ENCODE data around the gene MINDY2.

DNA sequence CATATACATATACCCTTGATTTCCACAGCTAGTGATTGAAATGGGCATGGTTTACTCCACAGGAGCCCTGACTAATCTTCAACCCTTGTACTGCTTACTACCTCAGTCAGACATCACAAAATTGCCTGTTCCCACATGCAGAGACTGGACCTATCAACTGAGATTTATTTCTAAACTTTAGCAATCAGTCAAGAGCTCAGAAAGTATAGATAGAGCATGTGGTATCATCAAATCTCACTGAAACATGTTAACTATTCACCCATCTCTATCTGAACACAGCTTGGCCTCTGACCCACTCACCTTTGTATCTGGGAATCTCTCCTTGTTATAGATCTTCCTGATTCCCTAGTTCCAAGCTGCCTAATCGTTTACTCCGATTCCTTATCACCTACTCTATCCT is 36.2 kb upstream of the MINDY2 start:
- TF ChIP-seq, protein P1, sequence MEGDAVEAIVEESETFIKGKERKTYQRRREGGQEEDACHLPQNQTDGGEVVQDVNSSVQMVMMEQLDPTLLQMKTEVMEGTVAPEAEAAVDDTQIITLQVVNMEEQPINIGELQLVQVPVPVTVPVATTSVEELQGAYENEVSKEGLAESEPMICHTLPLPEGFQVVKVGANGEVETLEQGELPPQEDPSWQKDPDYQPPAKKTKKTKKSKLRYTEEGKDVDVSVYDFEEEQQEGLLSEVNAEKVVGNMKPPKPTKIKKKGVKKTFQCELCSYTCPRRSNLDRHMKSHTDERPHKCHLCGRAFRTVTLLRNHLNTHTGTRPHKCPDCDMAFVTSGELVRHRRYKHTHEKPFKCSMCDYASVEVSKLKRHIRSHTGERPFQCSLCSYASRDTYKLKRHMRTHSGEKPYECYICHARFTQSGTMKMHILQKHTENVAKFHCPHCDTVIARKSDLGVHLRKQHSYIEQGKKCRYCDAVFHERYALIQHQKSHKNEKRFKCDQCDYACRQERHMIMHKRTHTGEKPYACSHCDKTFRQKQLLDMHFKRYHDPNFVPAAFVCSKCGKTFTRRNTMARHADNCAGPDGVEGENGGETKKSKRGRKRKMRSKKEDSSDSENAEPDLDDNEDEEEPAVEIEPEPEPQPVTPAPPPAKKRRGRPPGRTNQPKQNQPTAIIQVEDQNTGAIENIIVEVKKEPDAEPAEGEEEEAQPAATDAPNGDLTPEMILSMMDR (optimal IDR thresholded peaks at IDR 0.05 in 1 of 3, IDR thresholded peaks at IDR 0.05 in 1 of 3, conservative IDR thresholded peaks at IDR 0.05 in 1 of 3; ENCODE audit: extremely low read depth in 1 of 3, insufficient read depth in 2 of 3, low read length in 3 of 3) = no peak
- TF ChIP-seq EZH2 (IDR thresholded peaks at IDR 0.05; ENCODE audit: low read length) = no peak

All from keratinocyte (primary cell).